Measurements from ENCODE around the gene NEMF. TPM values are rescaled to one million over a fixed set of nuclear protein-coding genes. Genes with fewer than 3 reads are reported as not detected.

NEMF gene
- total RNA-seq, 1 experiment from 2014 or later, result 54.0 TPM

GRCh38 chr14:49870908-49871307 is 18.3 kb upstream of the NEMF start:
- TF ChIP-seq EZH2phosphoT487 (IDR thresholded peaks at IDR 0.05; ENCODE audit: borderline replicate concordance, low read length) (no peak), CTCF (conservative IDR thresholded peaks at IDR 0.05; ENCODE audit: low read depth, low read length) (no peak), EZH2 (IDR thresholded peaks at IDR 0.05; ENCODE audit: low read length, unreplicated experiment) (no peak)

GRCh38 chr14:49868720-49869114 is 16.1 kb upstream of the NEMF start:
- ChIA-PET CTCF (interaction anchor here (0.6 to 1.3 kb wide), 7 partner anchors 11 to 239 kb away, joined by 3 to 10 read pairs (median 3); no protein-coding TSS in a partner anchor), POLR2A (ENCODE audit: unreplicated experiment) (interaction anchor here (0.7 to 1.4 kb wide), 12 partner anchors 20 to 270 kb away, joined by 3 to 22 read pairs (median 6); partner anchors contain the start of genes ARF6 and LRR1)
- Histone ChIP-seq H3K4me2 (ENCODE audit: low read length) (peak overlapping the region; percentile 82), H3F3A (ENCODE audit: low read length, unreplicated experiment) (no peaks in the 10 kb centered on the region), H4K20me1 (ENCODE audit: low read length) (no peaks in the 10 kb centered on the region), H3K9me2 (replicated peaks; ENCODE audit: low read length) (no peaks in the 10 kb centered on the region), H3K27me3 (ENCODE audit: low read length) (no peaks in the 10 kb centered on the region), H2AFZ (ENCODE audit: low read length) (peak overlapping the region; percentile 52), H3K27ac (ENCODE audit: low read length) (peak overlapping the region; percentile 67), H3K9me3 (ENCODE audit: low read length) (no peaks in the 10 kb centered on the region), H3K36me3 (ENCODE audit: low read depth, low read length) (no peaks in the 10 kb centered on the region), H3K9ac (ENCODE audit: low read length) (peak overlapping the region; percentile 48), H3K79me2 (ENCODE audit: low read length) (peaks cover 4% of the 10 kb centered on the region; the same call in 1 of the 2 replicates), H3K4me3 (ENCODE audit: low read length) (peak overlapping the region; percentile 62), H3K4me1 (ENCODE audit: insufficient read depth, low read length) (peaks cover 27% of the 10 kb centered on the region)
- no peak for ATAC-seq
- intact Hi-C loops (cut with micrococcal nuclease), result loop anchor here (1.0 to 5.0 kb wide), 6 partner anchors 20 to 194 kb away; no protein-coding TSS in a partner anchor
- no peak for TF ChIP-seq CTCF (conservative IDR thresholded peaks at IDR 0.05; ENCODE audit: low read depth, low read length)
- TF ChIP-seq EZH2phosphoT487 (IDR thresholded peaks at IDR 0.05; ENCODE audit: borderline replicate concordance, low read length), result no peak
- TF ChIP-seq EZH2 (IDR thresholded peaks at IDR 0.05; ENCODE audit: low read length, unreplicated experiment), result no peak
- DNase-seq, result no peak
- TSS peak; percentile 40 for BruUV-seq (replicated peaks)

More at GRCh38 chr14:49870908-49871307, 18.3 kb upstream of the NEMF start:
- Histone ChIP-seq H3K4me3 (ENCODE audit: low read length) (no peak overlapping the region), H3K79me2 (ENCODE audit: low read length) (no peaks in the 10 kb centered on the region; the same call in 1 of the 2 replicates), H3K27ac (ENCODE audit: low read length) (no peak overlapping the region), H3K9ac (ENCODE audit: low read length) (no peak overlapping the region), H3K27me3 (ENCODE audit: low read length) (no peaks in the 10 kb centered on the region), H2AFZ (ENCODE audit: low read length) (no peak overlapping the region), H3K36me3 (ENCODE audit: low read depth, low read length) (no peaks in the 10 kb centered on the region), H3K9me2 (replicated peaks; ENCODE audit: low read length) (no peaks in the 10 kb centered on the region), H3K4me1 (ENCODE audit: insufficient read depth, low read length) (peaks cover 18% of the 10 kb centered on the region), H4K20me1 (ENCODE audit: low read length) (no peaks in the 10 kb centered on the region), H3F3A (ENCODE audit: low read length, unreplicated experiment) (no peaks in the 10 kb centered on the region), H3K9me3 (ENCODE audit: low read length) (no peaks in the 10 kb centered on the region), H3K4me2 (ENCODE audit: low read length) (no peak overlapping the region)
- intact Hi-C loops (cut with micrococcal nuclease), result no loop called here
- ATAC-seq (no peak), DNase-seq (no peak)
- CTCF ChIA-PET, result interaction anchor here (0.6 kb wide), 1 partner anchor 9 kb away, joined by 4 read pairs; no protein-coding TSS in a partner anchor
- POLR2A ChIA-PET (ENCODE audit: unreplicated experiment), result interaction anchor here (0.6 kb wide), 1 partner anchor 130 kb away, joined by 5 read pairs; no protein-coding TSS in a partner anchor
- no TSS peak for BruUV-seq (replicated peaks)
